Activated CD8-positive, alpha-beta memory T cell treated with anti-CD3 and anti-CD28 coated beads for 48 hours (primary cell): ENCODE data around the gene CCDC157.
"Not testable (repeated sequence)": the region's sequence is repeated elsewhere in the genome, so short reads cannot be mapped to it uniquely, and the experiment has no call there.

ENCODE experiments used
- DNase-seq, 3 experiments: peaks; one replicate each; pipeline ENCODE4 v3.0.0-alpha.2; 2020; ENCODE audit warnings: low read depth in 2 of 3, low spot score in 2 of 3

Gene CCDC157

GRCh38 chr22:30325724-30326254 is 31.0 kb upstream of the CCDC157 start:
- no peak for DNase-seq

GRCh38 chr22:30326255-30326705 is 30.5 kb upstream of the CCDC157 start:
- no peak for DNase-seq

GRCh38 chr22:30326706-30327362 is 30.0 kb upstream of the CCDC157 start, which contains the start of gene TBC1D10A:
Gene TBC1D10A (minus strand): TSS chr22:30326941. CDS start chr22:30326881, 60 bp downstream.
- DNase-seq, result peak; percentile 66 to 90 (median 79)

- DNase-seq, result no peak
Observed at GRCh38 chr22:30327864-30328345, 28.9 kb upstream of the CCDC157 start.

GRCh38 chr22:30328466-30329049 is 28.2 kb upstream of the CCDC157 start:
- DNase-seq, result no peak

GRCh38 chr22:30332551-30332950 is 24.3 kb upstream of the CCDC157 start:
- no peak for DNase-seq

- no peak for DNase-seq
Observed at GRCh38 chr22:30332994-30333706, 23.7 kb upstream of the CCDC157 start.

- no peak for DNase-seq
Observed at GRCh38 chr22:30333707-30334087, 23.1 kb upstream of the CCDC157 start.

GRCh38 chr22:30334646-30335045 is 22.2 kb upstream of the CCDC157 start:
- DNase-seq, result no peak

GRCh38 chr22:30335236-30335635 is 21.6 kb upstream of the CCDC157 start:
- no peak for DNase-seq

- DNase-seq, result no peak
Observed at GRCh38 chr22:30336752-30337460, 19.9 kb upstream of the CCDC157 start.

GRCh38 chr22:30337461-30337778 is 19.4 kb upstream of the CCDC157 start:
- no peak for DNase-seq

- DNase-seq, result not testable (repeated sequence)
Observed at GRCh38 chr22:30338341-30338740, 18.5 kb upstream of the CCDC157 start.

- no peak for DNase-seq
Observed at GRCh38 chr22:30338802-30339201, 18.0 kb upstream of the CCDC157 start.

- no peak for DNase-seq
Observed at GRCh38 chr22:30340911-30341685, 15.7 kb upstream of the CCDC157 start.

GRCh38 chr22:30344447-30345200 is 12.2 kb upstream of the CCDC157 start:
- DNase-seq, result no peak

- no peak for DNase-seq
Observed at GRCh38 chr22:30347255-30347892, 9.4 kb upstream of the CCDC157 start.

GRCh38 chr22:30348404-30348803 is 8.4 kb upstream of the CCDC157 start:
- no peak for DNase-seq

- DNase-seq, result no peak
Observed at GRCh38 chr22:30348809-30349208, 8.0 kb upstream of the CCDC157 start.
